GM04503 (cell line): Measurements from ENCODE around the gene NR1H4.
"Not testable (repeated sequence)": the region's sequence is repeated elsewhere in the genome, so short reads cannot be mapped to it uniquely, and the experiment has no call there.

Experiments used
- DNase-seq: peaks from one replicate; pipeline ENCODE4 v3.0.0-alpha.2; 2012; ENCODE audit warnings: low read depth

Gene NR1H4

GRCh38 chr12:100518376-100518775 lies 44.7 kb downstream of the NR1H4 start:
- no peak for DNase-seq

GRCh38 chr12:100520048-100520769 lies 46.5 kb downstream of the NR1H4 start:
- no peak for DNase-seq

GRCh38 chr12:100521958-100522357 lies 48.3 kb downstream of the NR1H4 start:
- DNase-seq, result no peak

- DNase-seq, result no peak
Observed at GRCh38 chr12:100528034-100528433, 54.4 kb downstream of the NR1H4 start.

- DNase-seq, result no peak
Observed at GRCh38 chr12:100528471-100529127, 54.9 kb downstream of the NR1H4 start.

GRCh38 chr12:100529756-100530350 lies 56.2 kb downstream of the NR1H4 start:
- no peak for DNase-seq

GRCh38 chr12:100533376-100533775 lies 59.7 kb downstream of the NR1H4 start:
- DNase-seq, result no peak

GRCh38 chr12:100534625-100535227 lies 61.1 kb downstream of the NR1H4 start:
- DNase-seq, result no peak

- no peak for DNase-seq
Observed at GRCh38 chr12:100539202-100539601, 65.5 kb downstream of the NR1H4 start.

- no peak for DNase-seq
Observed at GRCh38 chr12:100544165-100544564, 70.5 kb downstream of the NR1H4 start.

GRCh38 chr12:100545092-100545491 lies 71.4 kb downstream of the NR1H4 start:
- DNase-seq, result no peak

GRCh38 chr12:100553936-100554335 lies 80.3 kb downstream of the NR1H4 start:
- no peak for DNase-seq

GRCh38 chr12:100554608-100555077 lies 81.0 kb downstream of the NR1H4 start:
- peak; percentile 53 for DNase-seq

GRCh38 chr12:100555722-100556121 lies 82.1 kb downstream of the NR1H4 start:
- no peak for DNase-seq

GRCh38 chr12:100557357-100557756 lies 83.7 kb downstream of the NR1H4 start:
- no peak for DNase-seq

- not testable (repeated sequence) for DNase-seq
Observed at GRCh38 chr12:100559261-100559660, 85.6 kb downstream of the NR1H4 start.

- DNase-seq, result no peak
Observed at GRCh38 chr12:100564090-100564489, 90.4 kb downstream of the NR1H4 start.

- DNase-seq, result no peak
Observed at GRCh38 chr12:100564905-100565467, 91.3 kb downstream of the NR1H4 start.

- no peak for DNase-seq
Observed at GRCh38 chr12:100565987-100566545, 92.4 kb downstream of the NR1H4 start.

GRCh38 chr12:100566887-100567637 lies 93.4 kb downstream of the NR1H4 start:
- DNase-seq, result no peak

GRCh38 chr12:100567945-100568344 lies 94.3 kb downstream of the NR1H4 start:
- DNase-seq, result no peak
